K562 (cell line): Measurements from ENCODE around the gene SLC40A1. TPM values are rescaled to one million over a fixed set of nuclear protein-coding genes. Genes with fewer than 3 reads are reported as not detected.

ENCODE experiments used
- ATF3 ChIP-seq, 2 experiments: fragments of 450-650 bp in 1 of 2; sonication (generic) in 1 of 2; formaldehyde crosslinking in 1 of 2; IDR thresholded peaks in 1 of 2; conservative IDR thresholded peaks in 1 of 2; 2 replicates each; pipeline versions ENCODE4 v1.6.1 to v1.8.1; 2016 to 2023; ENCODE audit warnings: mild to moderate bottlenecking in 2 of 2, moderate library complexity in 2 of 2, inconsistent platforms in 1 of 2, missing genetic modification reagents in 1 of 2
- BCL6 ChIP-seq: fragments of 250-450 bp; sonication (Bioruptor Pico); IDR thresholded peaks from 2 replicates; pipeline ENCODE4 v1.4.0; 2020
- BHLHE40 ChIP-seq: IDR thresholded peaks from 2 replicates; pipeline ENCODE4 v1.6.1; 2011; ENCODE audit warnings: low read length, improper control_type of control experiment
- C11orf30 ChIP-seq: fragments of 450-650 bp; IDR thresholded peaks from 2 replicates; pipeline ENCODE4 v1.6.1; 2016; ENCODE audit warnings: low read depth, mild to moderate bottlenecking
- CBX1 ChIP-seq: sonication (generic); IDR thresholded peaks from 2 replicates; pipeline ENCODE4 v1.6.1; 2016; ENCODE audit warnings: antibody characterized with exemption, low read depth, mild to moderate bottlenecking
- DPF2 ChIP-seq: fragments of 450-650 bp; IDR thresholded peaks from 2 replicates; pipeline ENCODE4 v1.6.1; 2016
- FOSL1 ChIP-seq: fragments of 200-800 bp; sonication (Bioruptor generic); conservative IDR thresholded peaks from 2 replicates; pipeline ENCODE4 v1.6.1; 2016; ENCODE audit warnings: missing genetic modification characterization, missing compliant biosample characterization
- FOXA3 ChIP-seq, 2 experiments: fragments of 450-650 bp in 1 of 2; sonication (generic) in 1 of 2; formaldehyde crosslinking; IDR thresholded peaks in 1 of 2; conservative IDR thresholded peaks in 1 of 2; 2 replicates each; pipeline versions ENCODE4 v1.4.0 to v1.8.0; 2020 to 2022; ENCODE audit warnings: mild to moderate bottlenecking in 2 of 2, missing genetic modification reagents in 1 of 2
- FOXJ2 ChIP-seq: fragments of 200-800 bp; sonication (Bioruptor generic); IDR thresholded peaks from 2 replicates; pipeline ENCODE4 v1.6.1; 2016; ENCODE audit warnings: missing genetic modification characterization, missing compliant biosample characterization
- HOMEZ ChIP-seq: fragments of 250-450 bp; sonication (Bioruptor Pico); IDR thresholded peaks from 2 replicates; pipeline ENCODE4 v1.4.0; 2020; ENCODE audit warnings: mild to moderate bottlenecking, moderate library complexity
- JUNB ChIP-seq: fragments of 450-650 bp; formaldehyde crosslinking; conservative IDR thresholded peaks from 2 replicates; pipeline ENCODE4 v1.4.0; 2020; ENCODE audit warnings: mild to moderate bottlenecking
- MAFK ChIP-seq: IDR thresholded peaks from 2 replicates; pipeline ENCODE4 v1.6.1; 2011; ENCODE audit warnings: low read length, improper control_type of control experiment
- MITF ChIP-seq: IDR thresholded peaks from 2 replicates; pipeline ENCODE4 v1.6.1; 2014; ENCODE audit warnings: antibody characterized with exemption
- NFE2 ChIP-seq: IDR thresholded peaks from 2 replicates; pipeline ENCODE4 v1.6.1; 2014; ENCODE audit warnings: antibody characterized with exemption, low read depth
- PTRF ChIP-seq: fragments of 450-650 bp; IDR thresholded peaks from 2 replicates; pipeline ENCODE4 v1.6.1; 2016; ENCODE audit warnings: mild to moderate bottlenecking, missing genetic modification characterization, missing compliant biosample characterization
- RNF219 ChIP-seq: fragments of 250-450 bp; sonication (Bioruptor Pico); IDR thresholded peaks from 2 replicates; pipeline ENCODE4 v1.5.0; 2022; ENCODE audit warnings: mild to moderate bottlenecking
- TAF15 ChIP-seq: fragments of 200-400 bp; formaldehyde crosslinking; IDR thresholded peaks from 2 replicates; pipeline ENCODE4 v1.6.1; 2017; ENCODE audit warnings: mild to moderate bottlenecking, low read depth, low read length, moderate library complexity
- ZNF316 ChIP-seq: fragments of 450-650 bp; IDR thresholded peaks from 2 replicates; pipeline ENCODE4 v1.6.1; 2016
- polyA plus RNA-seq, 8 experiments: library from polyadenylated mRNA; depleted of rRNA in 4 of 8; stranded (reverse) in 5 of 8; unstranded in 3 of 8; fragments of >200 nt; fragmentation: Nextera tagmentation in 2 of 8; fragmentation: Illumina TruSeq in 1 of 8; extraction: Ambion mirVana in 2 of 8; extraction: Trizol in 1 of 8; gene quantifications; 2 replicates each; pipeline versions ENCODE4 v1.2.1 to v1.2.3, GENCODE V29; 2011 to 2014; ENCODE audit warnings: inconsistent platforms in 1 of 8, missing spikeins in 1 of 8
- total RNA-seq, 7 experiments: library from RNA; depleted of rRNA in 6 of 7; stranded (reverse); fragments of >200 nt in 6 of 7; fragmentation: Illumina TruSeq in 2 of 7; extraction: Trizol in 2 of 7; gene quantifications; 2 replicates each; pipeline versions ENCODE4 v1.2.1 to v1.2.3, GENCODE V29; 2011 to 2021; ENCODE audit warnings: low replicate concordance in 1 of 7

The SLC40A1 gene
- total and polyA plus RNA-seq, 9 of the 15 experiments (the other 6 are each of a cell fraction or from before 2014, with no cell fraction given), result 42.2 to 95.9 (median 54.9) TPM

- TF ChIP-seq RNF219 (no peak), TAF15 (no peak), BHLHE40 (no peak), MITF (no peak), FOXA3 (CRISPR knock-in tag; conservative IDR thresholded peaks at IDR 0.05 in 1 of 2, IDR thresholded peaks at IDR 0.05 in 1 of 2) (no peak), CBX1 (no peak), JUNB (CRISPR knock-in tag) (no peak), DPF2 (peak; percentile 65), FOXJ2 (tag) (0 out of 2 replicates have a peak, but pooled peaks have one; percentile 33), ATF3 (IDR thresholded peaks at IDR 0.05) (peak; percentile 25; the same call in 1 of the 2 replicates), ATF3 (CRISPR knock-in tag; conservative IDR thresholded peaks at IDR 0.05) (no peak), ZNF316 (peak; percentile 97), BCL6 (CRISPR knock-in tag) (no peak), C11orf30 (peak; percentile 95), HOMEZ (CRISPR knock-in tag) (no peak), FOSL1 (tag) (peak; percentile 18; the same call in 1 of the 2 replicates), MAFK (peak; percentile 90), NFE2 (peak; percentile 95), PTRF (tag) (no peak)
These were observed 31.7 kb downstream of the SLC40A1 start (continued) for GRCh38 chr2:189548666-189549448.
